SIG-M5 treated with dmso at 0.1 percent for 504 hours (cell line): ENCODE results near the gene CWC25.

Experiments
- DNase-seq: peaks from one replicate; lab custom pipeline; 2025; ENCODE audit not compliant: unreplicated experiment; lab: John Stamatoyannopoulos, UW

Gene CWC25

GRCh38 chr17:38853292-38854219 is 28.4 kb upstream of the CWC25 start, which contains the start of gene RPL23:
TSS of gene RPL23 (minus strand) at chr17:38853721. CDS start at chr17:38853710, 11 bp downstream.
- peak; percentile 98 for DNase-seq

DNA sequence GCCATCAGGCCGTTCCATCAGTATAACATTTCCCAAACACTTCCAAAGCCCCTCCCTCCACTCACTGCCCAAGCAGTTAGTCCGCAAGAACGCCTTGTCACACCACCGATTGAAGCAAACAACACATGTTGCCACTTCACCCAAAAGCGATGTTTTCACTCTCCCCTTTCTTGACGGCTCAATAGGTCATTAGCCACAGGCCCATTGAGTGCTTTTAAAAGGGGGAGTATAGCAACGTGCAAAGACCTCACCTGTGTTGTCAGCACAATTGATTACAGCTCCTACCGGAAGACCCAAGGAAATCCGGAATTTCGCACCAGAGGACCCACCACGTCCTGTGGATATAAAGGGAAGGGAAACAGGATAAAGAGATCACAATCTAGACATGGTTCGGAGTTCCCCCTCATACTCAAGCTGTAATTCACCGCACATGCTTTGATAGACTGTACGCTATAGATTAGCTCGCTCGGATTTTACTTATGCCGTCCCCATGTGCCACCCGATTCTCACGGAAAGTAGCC is 27.7 kb upstream of the CWC25 start:
- no peak for DNase-seq

- peak; percentile 23 for DNase-seq
These were observed 26.3 kb upstream of the CWC25 start for GRCh38 chr17:38851434-38851833.

GRCh38 chr17:38850374-38850773 is 25.3 kb upstream of the CWC25 start:
- DNase-seq, result no peak

GRCh38 chr17:38848939-38849605 is 24.0 kb upstream of the CWC25 start:
- no peak for DNase-seq

DNA sequence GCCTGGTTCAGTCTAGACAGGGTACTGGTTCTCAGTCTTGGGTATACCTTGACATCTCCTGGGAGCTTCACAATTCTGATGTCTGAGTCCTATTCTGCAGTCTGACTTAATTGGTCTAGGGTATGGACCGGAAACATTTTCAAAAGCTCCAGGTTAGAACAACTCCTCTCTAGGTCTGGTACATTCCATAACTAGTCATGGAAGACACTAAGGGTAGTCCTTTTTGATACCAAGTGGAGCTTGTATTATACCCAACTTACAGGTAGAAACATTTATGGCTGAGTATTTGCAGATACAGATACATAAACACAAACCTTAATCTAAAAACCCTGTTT is 23.4 kb upstream of the CWC25 start:
- no peak for DNase-seq

DNA sequence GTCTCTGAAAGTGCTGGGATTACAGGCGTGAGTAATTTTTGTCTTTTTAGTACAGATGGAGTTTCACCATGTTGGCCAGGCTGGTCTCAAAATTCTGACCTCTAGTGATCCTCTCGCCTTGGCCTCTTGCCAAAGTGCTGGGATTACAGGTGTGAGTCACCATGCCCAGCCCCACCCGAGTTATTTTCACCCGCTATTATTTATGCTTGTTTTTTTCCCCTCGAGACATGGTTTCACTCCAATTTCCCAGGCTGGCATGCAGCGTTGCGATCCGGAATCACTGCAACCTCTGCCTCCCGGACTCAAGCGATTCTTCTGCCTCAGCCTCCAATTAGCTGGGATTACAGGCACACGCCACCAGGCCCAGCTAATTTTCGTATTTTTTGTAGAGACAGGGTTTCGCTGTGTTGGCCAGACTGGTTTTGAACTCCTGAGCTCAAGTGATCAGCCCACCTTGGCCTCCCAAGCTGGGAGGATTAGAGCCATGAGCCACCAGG is 19.2 kb upstream of the CWC25 start:
- no peak for DNase-seq

- DNase-seq, result no peak
These were observed 684 bp upstream of the CWC25 start for GRCh38 chr17:38825762-38826247.

GRCh38 chr17:38815576-38816193 is 9.4 kb downstream of the CWC25 start:
- peak; percentile 22 for DNase-seq

GRCh38 chr17:38809828-38810227 is 15.3 kb downstream of the CWC25 start:
- DNase-seq, result no peak

- DNase-seq, result no peak
These were observed 24.8 kb downstream of the CWC25 start for GRCh38 chr17:38800237-38800760.

GRCh38 chr17:38799501-38800236 is 25.5 kb downstream of the CWC25 start, which contains the start of gene PIP4K2B:
TSS of gene PIP4K2B (minus strand) at chr17:38799556. CDS start at chr17:38799424, 132 bp downstream.
- DNase-seq, result peak; percentile 98

- DNase-seq, result no peak
These were observed 26.3 kb downstream of the CWC25 start for GRCh38 chr17:38798614-38799500.

GRCh38 chr17:38797828-38798227 is 27.3 kb downstream of the CWC25 start:
- DNase-seq, result no peak

DNA sequence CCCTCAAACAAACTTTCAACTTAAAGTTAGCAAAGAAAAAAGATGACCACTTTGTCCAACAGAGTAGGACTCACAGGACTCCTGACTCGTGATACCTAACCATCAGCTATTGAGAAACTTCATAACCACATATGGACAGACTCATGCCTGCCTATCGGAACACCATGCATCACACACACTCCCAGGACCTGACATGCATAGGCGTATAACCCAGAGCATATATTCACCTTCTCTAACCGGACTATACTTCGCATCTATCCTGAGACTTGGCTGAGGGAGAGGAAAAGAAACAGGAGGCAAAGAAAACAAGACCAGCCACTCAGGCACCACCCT is 28.0 kb downstream of the CWC25 start:
- no peak for DNase-seq

- no peak for DNase-seq
These were observed 28.5 kb downstream of the CWC25 start for GRCh38 chr17:38796451-38797157.

DNA sequence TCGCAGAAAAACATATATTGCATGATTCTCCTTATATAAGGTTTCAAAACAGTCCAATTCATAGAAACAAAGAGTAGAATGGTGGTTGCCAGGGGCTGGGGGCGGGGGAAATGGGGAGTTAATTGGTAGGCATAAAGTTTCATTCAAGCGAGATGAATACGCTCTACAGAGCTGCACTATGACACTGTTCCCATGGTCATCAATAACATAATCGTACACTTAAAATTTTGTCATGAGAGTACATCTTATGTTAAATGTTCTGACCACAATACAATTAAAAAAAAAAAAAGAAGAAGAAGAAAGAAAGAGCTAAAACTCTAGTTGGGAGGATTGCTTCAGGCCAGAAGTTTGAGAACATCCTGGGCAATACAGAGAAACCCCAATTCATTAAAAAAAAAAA is 30.9 kb downstream of the CWC25 start:
- DNase-seq, result no peak

DNA sequence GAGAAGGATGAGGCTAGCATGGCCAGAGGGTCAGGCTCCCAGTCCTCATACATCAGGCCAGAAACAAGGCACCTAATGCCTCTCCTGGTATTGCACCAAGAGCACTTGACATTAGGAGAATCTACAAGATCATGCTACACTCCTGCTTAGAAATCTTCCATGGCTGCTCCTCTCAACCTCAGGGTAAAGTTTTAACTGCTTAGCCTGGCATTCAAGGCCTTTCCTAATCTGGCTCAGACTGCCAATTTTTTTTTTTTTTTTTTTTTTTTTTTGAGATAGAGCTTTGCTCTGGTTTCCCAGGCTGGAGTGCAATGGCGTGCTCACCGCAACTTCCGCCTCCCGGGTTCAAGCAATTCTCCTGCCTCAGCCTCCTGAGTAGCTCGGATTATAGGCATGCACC is 34.0 kb downstream of the CWC25 start:
- DNase-seq, result no peak
